Measurements from ENCODE around the gene AKAP3. TPM values are rescaled to one million over a fixed set of nuclear protein-coding genes. Genes with fewer than 3 reads are reported as not detected.

The AKAP3 gene
- total and polyA plus RNA-seq, 12 donors, result 0.93 to 6.1 (median 3.5) TPM

GRCh38 chr12:4587108-4587507 lies 61.7 kb downstream of the AKAP3 start:
- H3K9me3 ChIP-seq, result no peaks in the 10 kb centered on the region
- H3K27me3 ChIP-seq, result peaks cover 0 to 26% (median 3%) of the 10 kb centered on the region in 7 donors
- no peaks in the 10 kb centered on the region for H3K36me3 ChIP-seq
- intact Hi-C loops (cut with DNase I), result loop anchor here in 2 of 10 donors (10.0 kb wide), 1 partner anchor 168 kb away; no protein-coding TSS in a partner anchor
- H3K4me1 ChIP-seq, result no peaks in the 10 kb centered on the region
- DNase-seq, result no peak
- WGBS, 2 donors, result 62% methylated on average over 9 of the region's 9 CpGs
- ATAC-seq, result no peak
- no peak overlapping the region for H3K27ac ChIP-seq
- TF ChIP-seq CTCF (IDR thresholded peaks at IDR 0.05), result no peak
- no peak overlapping the region for H3K4me3 ChIP-seq

GRCh38 chr12:4586500-4586899 lies 62.4 kb downstream of the AKAP3 start:
- DNase-seq (no peak), ATAC-seq (no peak)
- no peaks in the 10 kb centered on the region for H3K9me3 ChIP-seq
- no peaks in the 10 kb centered on the region for H3K4me1 ChIP-seq
- no peaks in the 10 kb centered on the region for H3K36me3 ChIP-seq
- intact Hi-C loops (cut with DNase I), result loop anchor here in 2 of 10 donors (10.0 kb wide), 1 partner anchor 168 kb away; no protein-coding TSS in a partner anchor
- peaks cover 0 to 28% (median 3%) of the 10 kb centered on the region in 7 donors for H3K27me3 ChIP-seq
- 58 to 65% methylated on average over 5 of the region's 5 CpGs for WGBS, 2 donors
- no peak overlapping the region for H3K27ac ChIP-seq
- TF ChIP-seq CTCF (IDR thresholded peaks at IDR 0.05), result no peak
- H3K4me3 ChIP-seq, result no peak overlapping the region

GRCh38 chr12:4584896-4585295 lies 64.0 kb downstream of the AKAP3 start:
- TF ChIP-seq CTCF (IDR thresholded peaks at IDR 0.05), result no peak
- Histone ChIP-seq H3K27me3 (peaks cover 0 to 35% (median 3%) of the 10 kb centered on the region in 7 donors), H3K4me1 (peaks cover 0 to 4% (median 0%) of the 10 kb centered on the region in 9 donors), H3K36me3 (no peaks in the 10 kb centered on the region), H3K27ac (no peak overlapping the region), H3K4me3 (no peak overlapping the region), H3K9me3 (no peaks in the 10 kb centered on the region)
- WGBS, 2 donors, result 48 to 54% methylated on average over 7 of the region's 7 CpGs
- intact Hi-C loops (cut with DNase I), result loop anchor here in 3 of 10 donors (5.0 to 10.0 kb wide), 2 partner anchors 170 to 172 kb away; no protein-coding TSS in a partner anchor
- DNase-seq (no peak), ATAC-seq (no peak)

- H3K9me3 ChIP-seq, result no peaks in the 10 kb centered on the region
- WGBS, 2 donors, result 86 to 87% methylated on average over 6 of the region's 6 CpGs
- ATAC-seq (no peak), DNase-seq (no peak)
- TF ChIP-seq CTCF (IDR thresholded peaks at IDR 0.05), result no peak
- peaks cover 0 to 6% (median 0%) of the 10 kb centered on the region in 9 donors for H3K4me1 ChIP-seq
- peaks cover 0 to 31% (median 3%) of the 10 kb centered on the region in 7 donors for H3K27me3 ChIP-seq
- intact Hi-C loops (cut with DNase I), result loop anchor here in 3 of 10 donors (5.0 to 10.0 kb wide), 2 partner anchors 171 to 173 kb away; no protein-coding TSS in a partner anchor
- no peaks in the 10 kb centered on the region for H3K36me3 ChIP-seq
- H3K4me3 ChIP-seq, result no peak overlapping the region
- no peak overlapping the region for H3K27ac ChIP-seq
Observed at GRCh38 chr12:4584281-4584680, 64.6 kb downstream of the AKAP3 start.
